ENCODE results near the gene PIGZ.

PIGZ gene, protein sequence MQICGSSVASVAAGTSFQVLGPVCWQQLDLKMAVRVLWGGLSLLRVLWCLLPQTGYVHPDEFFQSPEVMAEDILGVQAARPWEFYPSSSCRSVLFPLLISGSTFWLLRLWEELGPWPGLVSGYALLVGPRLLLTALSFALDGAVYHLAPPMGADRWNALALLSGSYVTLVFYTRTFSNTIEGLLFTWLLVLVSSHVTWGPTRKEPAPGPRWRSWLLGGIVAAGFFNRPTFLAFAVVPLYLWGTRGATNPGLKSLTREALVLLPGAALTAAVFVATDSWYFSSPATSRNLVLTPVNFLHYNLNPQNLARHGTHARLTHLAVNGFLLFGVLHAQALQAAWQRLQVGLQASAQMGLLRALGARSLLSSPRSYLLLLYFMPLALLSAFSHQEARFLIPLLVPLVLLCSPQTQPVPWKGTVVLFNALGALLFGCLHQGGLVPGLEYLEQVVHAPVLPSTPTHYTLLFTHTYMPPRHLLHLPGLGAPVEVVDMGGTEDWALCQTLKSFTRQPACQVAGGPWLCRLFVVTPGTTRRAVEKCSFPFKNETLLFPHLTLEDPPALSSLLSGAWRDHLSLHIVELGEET

DNA sequence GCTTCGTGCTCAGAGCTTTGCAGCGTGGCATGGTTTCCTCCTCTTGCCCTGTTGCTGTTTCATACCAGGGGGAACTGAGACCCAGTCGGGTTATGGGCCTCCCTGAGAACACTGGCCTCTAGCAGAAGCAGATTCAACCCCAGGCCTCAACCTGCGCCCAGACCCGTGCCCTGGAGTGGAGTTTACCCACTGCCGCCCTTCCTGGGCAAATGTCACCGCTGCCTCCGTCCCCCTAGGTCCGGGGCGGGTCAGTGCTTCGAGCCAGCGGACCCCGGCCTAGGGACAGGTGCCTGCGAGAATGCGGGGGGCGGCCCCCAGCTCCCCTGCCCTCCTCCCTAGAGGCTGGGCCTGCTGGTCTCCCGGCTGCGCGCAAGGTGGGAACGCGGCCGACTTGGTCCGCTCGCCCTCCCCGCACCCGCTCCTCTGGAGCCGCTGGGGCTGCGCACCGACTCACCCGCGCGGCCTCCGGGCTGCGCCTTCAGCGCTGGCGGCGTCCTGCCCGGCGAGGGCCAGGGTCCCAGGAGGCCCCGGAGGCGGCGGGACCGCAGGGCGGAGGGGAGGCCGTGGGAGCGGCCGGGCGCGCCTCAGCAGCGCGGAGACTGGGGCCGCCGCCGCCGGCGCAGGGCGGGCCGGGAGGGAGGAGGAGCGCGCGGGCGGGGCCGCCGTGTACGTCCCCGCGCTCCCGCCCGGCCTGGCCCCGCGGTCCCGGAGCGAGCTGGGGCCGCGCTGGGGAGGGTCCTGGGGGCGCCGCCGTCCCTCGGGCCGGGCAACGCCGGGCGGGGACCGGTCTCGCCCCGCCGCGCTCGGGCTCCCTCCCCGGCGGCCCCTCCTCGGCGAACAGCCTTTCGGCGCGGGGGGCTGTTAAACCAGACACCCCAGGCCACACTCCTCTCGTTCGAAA, at the start of gene PIGZ:
TSS of gene PIGZ (minus strand) at position 601 of the 901 bp plus-strand sequence. CDS start 16,802 bp downstream, outside the sequence.
- peak; percentile 88 for DNase-seq (ENCODE audit: low spot score)

DNA sequence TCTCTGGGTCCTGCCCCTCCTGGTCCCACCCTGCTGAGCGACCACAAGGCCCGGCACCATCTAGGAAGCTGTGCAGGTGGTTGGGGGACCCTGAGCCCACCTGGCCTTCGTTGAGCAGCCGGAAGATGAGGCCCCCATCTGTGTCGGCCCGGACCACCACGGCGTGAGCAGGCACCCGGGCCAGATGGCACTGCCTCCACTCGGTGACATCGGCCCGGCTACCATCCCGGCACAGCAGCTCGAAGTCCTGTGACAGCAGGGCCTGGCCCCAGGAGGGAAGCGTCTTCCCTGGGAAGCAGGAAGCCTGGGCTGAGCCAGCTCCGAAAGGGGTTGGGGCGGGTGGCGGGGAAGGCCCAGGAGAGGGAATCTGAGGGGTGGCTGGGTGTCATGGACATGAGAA, 48.4 kb upstream of the PIGZ start:
- DNase-seq (ENCODE audit: low spot score) = no peak

DNA sequence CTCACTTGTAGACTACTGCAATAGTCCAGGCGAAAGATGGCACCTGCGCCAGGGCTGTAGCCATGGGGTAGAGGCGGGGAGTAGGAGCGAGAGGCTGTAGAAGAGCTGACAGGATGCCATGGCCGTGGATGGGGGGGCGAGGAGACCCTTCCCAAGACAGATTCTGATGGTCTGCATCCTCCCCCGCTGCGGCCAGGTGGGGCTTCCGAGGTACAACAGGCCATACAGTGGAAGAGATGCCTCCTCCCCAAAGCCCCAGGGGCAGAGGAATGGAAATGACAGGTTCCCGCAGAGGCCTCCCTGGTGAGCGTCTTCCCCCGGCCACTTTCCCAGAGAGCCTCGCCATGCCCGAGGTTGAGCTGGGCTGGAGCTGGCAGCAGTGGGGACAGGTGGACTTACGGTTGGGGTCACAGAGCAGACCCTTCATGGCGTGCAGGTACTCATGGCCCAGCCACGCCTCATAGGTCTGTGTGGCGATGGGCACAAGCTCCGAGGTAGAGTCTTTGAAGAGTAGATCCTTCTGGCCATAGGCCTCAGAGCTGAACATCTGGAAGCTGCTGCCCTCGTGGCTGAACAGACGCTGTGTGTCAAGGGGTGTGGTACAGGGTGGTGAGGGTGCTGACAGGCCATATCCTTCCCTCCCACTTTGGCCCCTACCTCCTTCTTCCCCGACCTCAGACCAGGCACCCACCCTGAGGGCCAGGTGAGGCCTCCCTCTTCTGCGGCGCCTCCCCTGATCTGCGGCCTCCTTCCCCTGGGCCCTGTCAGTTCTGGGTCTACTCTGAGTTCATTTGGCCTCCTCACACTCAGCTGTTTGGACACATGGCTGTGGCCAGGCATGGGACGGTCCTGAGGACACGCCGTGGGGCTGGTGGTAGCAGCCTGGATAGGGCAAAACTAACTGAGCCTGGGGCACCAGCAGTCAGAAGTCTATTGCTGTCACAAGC, 47.4 kb upstream of the PIGZ start:
- no peak for DNase-seq (ENCODE audit: low spot score)

DNA sequence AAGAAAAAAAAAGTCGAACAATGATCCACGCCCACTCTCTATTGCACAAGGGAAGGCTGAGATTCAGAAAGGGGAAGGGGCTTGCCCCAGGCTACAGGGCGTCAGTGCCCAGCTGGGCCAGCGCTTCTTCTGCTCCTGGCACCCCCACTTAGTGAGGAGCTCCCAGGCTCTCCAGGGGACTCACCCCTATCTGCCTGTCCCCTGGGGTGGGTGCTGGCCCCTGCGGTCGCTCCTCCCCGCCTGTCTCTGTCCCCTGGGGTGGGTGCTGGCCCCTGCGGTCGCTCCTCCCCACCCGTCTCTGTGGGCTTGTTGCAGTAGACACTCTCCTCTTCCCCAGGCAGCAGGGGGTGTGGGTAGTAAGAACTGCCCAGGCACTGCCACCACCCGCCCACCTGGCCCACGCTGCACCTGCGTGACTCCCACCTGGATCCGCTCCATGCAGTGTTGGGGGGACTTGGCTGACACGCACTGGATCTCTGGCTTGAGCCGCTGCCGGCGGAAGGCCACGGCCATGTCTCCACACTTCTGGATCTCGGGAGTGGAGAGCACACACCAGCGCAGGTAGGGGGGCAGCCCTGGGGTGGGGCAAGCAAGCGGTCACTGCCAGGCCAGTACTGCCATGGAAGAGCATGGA, 46.4 kb upstream of the PIGZ start:
- no peak for DNase-seq (ENCODE audit: low spot score)

DNA sequence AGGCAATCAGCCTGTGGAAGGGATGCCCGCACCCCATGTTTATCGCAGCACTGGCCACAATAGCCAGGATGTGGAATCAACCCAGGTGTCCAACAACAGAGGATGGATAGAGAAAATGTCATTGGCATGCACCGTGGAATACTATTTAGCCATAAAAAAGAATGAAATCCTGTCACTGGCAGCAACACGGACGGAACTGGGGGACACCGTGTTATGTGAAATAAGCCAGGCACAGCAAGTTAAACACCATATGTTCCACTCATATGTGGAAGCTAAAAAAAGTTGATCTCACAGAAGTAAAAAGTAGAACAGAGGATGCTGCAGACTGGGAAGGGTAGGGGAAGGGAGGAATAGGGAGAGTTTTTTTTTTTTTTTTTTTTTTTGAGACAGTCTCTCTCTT, 45.4 kb upstream of the PIGZ start:
- DNase-seq (ENCODE audit: low spot score) = no peak

DNA sequence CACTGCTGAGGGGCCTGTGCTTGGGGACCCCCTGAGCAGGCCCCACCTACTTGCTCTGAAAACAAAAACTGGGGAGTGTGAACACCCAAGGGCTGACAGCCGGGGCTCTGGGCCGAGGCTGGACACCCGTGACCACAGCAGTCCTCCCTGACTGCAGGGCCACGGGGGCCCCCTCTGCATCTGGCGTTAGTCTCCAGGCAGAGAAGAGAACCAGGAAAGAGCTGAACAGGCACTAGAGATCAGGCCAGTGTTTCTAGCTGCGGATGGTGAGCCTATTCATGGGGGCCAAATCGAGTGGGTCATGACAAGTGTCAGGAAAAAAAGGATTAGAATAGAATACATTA, 43.9 kb upstream of the PIGZ start:
- no peak for DNase-seq (ENCODE audit: low spot score)

DNA sequence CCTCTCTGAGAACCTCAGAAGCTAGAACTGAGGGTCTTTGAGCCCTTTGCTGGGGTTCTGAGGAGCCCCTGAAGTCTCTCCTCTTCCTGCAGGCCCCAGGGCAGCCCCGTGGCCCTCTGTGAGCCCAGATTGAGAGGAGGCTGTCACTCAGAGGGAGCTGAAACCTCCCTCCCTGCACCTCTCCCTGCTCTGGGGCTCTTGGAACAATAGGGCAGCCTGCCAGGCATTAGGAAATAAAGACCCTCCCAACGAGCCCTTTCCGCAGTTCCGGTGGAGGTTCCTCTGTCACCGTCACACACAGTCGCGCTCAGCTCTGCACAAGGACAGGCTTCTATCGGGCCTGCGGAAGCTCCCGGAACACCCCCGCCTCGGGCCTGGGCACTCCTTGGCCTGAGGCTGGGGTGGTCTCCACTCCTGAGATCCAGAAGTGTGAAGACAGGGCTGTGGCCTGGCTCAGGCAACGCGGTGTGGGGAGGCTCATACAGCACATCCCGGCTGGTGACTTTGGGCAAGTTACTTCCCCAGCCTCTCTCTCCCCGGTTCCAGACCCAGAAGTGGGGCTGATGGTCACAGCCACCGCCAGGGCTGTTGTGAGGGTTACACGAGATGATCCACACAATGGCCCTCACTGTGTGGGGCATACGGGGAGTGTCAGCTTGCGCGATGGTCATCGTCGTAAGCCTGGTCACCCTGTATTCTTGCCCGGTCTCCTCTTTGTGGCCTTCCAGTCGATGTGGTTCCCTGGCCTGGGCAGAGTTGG, 43.3 kb upstream of the PIGZ start:
- no peak for DNase-seq (ENCODE audit: low spot score)

DNA sequence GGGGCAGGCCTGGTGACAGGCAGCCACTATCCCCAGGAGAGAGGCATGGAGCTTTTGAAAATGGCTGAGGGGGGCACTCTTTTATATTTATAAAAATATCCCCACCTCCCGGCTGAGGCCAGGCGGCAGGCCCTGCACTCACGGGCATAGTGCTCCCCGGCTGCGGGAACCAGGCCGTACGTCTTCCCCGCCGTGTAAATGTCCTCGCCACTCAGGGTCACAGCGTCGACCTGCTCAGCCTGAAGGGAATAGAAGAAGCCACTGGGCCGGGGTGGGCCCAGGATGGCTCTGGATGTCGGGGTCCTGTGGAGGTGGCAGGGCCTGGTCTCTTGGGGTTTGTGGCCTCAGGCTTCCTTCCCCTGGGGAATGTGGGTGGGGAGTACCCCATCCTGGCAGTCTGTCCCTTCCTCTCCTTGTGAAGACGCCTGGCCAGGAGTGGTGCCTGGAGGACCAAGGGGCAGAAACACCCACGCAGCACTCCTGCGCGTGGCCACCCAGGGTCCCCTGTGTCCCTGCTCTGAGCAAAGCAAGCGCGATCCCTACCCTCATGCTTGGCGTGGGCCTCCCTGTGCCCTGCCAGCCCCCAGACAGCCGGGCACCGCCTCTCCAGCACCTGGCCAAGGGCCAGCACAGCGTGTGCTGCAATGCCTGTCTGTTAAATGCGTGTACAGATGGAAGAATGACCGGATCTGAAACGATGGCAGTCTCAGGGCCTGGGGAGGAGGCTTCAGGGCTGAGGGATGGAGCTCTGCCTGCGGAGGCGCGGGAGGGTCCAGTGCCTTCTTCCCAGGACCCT, 42.1 kb upstream of the PIGZ start:
- DNase-seq (ENCODE audit: low spot score) = no peak

DNA sequence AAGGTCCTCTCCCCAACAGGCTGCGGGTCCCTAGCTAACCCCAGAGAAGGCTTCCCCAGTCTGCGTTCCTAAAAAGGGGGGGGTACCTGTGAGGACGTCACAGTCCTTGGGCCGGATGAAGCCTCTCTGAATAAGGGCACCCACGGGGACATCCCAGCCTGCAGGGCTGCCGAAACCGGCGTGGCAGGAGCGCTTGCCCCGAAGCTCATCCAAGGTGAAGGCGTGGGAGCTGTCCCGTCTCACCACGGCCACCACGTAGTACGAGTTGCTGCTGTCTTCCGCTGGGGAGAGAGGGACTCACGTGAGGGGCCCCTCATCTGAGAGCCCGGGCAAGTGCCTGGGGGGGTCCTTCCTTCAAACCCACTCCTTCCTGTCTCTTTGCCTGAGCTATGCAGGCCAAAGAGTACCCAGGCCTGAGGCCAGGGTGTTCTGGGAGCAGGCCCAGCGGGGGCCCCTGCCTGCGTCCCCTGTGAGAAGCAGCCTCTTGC, 40.9 kb upstream of the PIGZ start:
- no peak for DNase-seq (ENCODE audit: low spot score)

DNA sequence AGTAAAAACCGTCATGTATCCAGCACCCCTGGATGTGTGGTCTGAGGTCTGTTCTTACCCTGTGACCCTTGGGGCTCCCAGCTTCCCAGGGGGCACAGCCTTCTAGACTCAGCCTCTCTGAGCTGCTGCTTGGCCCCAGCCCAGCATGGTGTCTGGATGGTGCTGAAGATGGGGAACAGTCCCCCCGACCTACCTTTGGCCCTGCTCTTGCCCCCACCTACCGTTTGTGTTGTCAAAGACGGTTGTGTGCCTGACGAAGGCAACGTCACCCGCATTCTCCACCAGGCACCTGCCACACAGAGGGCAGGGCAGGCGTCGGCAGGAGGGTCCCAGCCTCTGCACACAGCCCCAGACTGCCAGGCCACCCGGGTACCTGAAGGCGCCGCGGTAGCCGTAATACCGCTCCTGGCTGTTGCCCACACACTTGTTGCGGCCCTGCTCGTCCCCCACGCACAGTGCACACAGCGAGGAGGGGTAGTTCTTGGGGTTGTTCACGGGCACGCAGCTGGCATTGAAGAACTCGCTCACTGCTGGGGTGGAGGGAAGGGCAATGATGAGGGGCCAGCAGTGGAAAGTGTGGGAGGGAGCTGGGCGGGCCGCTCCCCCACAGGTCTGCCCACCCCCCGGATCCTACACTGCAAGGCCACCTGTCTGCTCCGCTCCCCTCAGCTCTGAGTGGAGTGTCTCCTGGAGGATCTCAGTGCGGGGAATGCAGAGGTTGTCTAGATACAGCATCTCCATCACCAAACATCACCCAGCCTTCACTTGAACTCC, 40.0 kb upstream of the PIGZ start:
- DNase-seq (ENCODE audit: low spot score) = no peak

DNA sequence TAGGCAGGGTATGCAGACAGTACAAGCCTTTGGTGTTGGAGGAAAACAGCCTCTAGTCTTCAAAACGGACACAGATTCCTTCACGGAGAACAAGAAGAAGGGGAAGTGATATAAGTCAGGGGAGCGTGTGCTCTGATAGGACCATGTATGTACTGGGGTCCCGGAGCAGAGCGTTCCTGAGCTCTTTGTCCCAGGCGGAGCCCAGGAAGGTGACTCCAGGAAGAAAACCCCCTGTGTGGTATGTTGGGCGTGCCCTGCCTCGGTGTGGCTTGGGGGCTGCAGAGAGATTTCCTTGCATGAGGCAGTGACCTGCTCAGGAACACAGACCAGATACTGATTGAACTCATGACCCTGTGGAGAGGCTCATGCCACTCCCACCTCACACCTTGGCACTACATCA, 39.3 kb upstream of the PIGZ start:
- DNase-seq (ENCODE audit: low spot score) = no peak

DNA sequence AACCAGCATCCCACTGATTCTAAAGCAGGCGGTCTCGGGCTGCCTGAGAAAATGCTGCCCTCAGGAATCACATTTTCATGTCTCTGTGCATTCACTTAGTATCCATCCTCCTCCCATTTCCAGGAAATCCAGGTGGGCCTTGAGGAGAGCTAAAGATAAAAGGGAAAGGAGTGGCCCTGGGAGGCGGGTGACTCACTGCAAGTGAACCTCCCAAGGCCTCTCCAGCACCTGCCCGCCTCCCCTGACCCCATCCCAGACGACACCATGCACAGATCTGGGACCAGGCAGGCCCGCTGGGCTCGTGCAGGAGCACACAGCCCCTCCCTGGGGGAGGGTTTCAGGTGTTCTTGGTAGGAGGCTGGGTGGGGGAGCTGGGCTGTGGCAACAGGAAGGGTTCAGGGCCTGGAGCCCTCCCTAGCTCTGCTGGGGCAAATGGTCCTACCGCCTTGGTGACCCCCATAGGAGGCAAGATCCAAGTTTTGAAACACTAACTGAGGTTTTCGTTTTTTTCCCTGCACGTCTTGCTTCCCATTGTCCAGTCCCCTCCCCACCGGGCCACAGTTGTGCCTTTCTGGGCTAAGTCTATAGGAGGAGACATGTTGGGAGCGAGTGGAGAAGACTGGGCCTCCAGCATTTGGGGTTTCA, 38.8 kb upstream of the PIGZ start:
- no peak for DNase-seq (ENCODE audit: low spot score)

DNA sequence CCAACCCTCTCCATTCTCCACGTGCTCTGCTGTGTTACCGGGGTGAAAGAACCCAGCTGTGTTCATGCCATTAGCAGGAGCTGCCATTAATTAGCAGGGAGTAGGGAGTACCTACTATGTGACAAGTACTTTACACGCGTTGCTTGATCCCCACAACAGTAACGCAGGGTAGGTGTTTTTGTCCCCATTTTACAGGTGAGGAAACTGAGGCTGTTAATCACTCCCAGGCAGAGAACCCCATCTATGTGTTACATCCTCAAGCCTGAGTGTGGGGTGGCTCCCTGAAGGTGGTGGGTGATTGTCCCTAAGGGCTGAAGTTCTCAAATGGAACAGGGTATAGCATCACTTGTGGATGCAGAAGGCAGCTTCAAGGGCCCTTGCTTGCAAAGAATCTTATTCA, 38.2 kb upstream of the PIGZ start:
- no peak for DNase-seq (ENCODE audit: low spot score)

DNA sequence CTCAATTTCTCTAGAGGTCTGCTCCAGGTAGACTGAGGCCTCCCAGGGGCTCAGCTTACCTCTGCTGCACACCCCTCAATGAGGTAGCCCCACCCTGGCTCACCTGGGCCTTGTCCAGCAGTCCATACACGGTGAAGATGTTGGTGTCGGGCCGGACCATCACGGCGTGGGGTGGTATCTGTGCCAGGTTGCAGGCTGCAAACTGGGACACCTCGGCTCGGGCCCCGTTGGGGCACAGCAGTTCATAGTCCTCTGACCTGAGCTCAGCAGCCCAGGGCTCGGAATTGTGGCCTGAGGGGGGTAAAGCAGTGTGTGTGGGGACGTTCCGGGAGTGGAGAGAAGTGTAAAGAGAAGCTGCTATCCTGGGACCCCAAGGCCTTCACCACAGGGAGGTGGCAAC, 37.8 kb upstream of the PIGZ start:
- no peak for DNase-seq (ENCODE audit: low spot score)

DNA sequence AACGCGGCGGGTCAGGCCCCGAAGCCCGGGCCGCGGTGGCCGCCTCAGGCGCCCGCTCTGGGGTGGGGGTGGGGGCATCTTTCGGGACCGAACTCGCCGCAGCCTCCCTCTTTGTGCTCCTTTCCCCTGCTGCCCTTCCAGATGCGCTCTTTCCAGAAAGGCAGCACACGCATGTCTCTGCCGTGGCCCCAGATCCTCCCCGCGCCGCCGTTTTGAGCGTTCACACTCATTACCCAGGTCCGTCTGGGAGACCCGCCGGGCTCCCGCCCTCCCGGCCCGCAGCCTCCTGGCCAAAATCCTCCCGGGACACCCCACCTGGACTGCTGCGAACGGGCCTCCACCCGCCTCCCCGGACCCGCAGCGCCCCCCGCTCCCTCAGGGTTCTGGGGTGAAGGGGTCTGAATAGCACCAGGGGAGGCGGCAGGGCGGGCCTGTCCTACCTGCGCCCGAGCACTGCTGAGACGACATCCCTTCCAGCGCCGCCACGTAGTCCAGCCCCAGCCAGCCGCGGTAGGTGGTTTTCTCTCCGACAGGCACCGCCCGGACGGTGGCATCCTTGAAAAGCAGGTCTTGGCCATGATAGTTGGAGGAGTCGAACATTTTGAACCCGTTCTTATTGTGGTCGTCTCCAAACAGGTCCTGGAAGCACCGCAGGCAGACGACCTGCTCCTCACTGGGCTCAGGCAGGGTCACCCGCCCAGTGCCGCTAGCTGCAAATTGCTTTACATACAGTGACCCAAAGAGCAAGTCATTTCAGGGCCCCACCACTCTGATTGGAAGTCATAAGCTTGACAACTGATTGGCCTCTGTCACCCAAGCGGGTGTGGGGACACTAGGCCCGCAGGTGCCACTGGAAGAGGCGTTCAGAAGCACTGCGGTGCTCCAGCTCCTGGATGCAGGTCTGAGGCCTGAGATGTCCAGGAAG, 35.1 kb upstream of the PIGZ start:
- no peak for DNase-seq (ENCODE audit: low spot score)

DNA sequence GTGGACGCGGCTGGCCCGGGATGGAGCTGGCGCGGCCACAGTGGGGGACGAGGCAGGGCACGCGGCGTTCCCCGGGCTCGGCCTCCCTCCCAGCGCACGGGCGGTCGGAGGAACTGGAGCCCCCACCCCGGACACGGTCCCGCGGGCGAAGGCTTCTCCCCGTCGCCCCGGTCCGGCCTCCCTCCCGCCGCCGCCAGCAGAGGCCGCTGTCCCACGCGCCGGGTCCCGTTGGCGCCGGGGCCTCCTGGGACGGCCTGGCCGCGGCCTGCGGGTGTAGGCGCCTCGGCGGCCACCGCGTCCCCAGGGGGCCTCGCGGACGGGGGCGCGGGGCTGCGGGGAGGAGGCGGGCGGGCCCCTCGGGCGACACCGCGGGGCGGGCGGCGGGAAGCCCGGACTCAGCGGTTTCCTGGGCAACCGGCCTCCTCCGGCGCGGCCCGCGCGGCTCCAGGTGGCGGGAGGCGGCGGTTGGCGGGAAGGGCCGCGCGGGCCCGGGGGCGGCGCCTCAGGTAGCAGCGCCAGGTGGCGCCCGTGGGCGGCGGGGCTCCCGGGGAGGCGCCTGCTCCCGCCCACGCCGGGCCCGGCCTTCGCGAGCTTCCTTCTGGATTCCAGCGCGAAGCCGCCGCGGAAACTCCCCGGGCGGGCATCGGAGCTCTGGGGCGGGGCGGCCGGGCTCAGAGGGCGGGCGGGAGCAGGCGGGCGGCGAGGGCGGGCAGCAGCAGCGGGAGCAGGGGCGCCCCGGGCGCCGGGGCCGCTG, 34.2 kb upstream of the PIGZ start:
- DNase-seq (ENCODE audit: low spot score) = peak; percentile 98

All from D341Med (cell line).